HL-60 (cell line): Measurements from ENCODE around the gene UVSSA.

Experiments used
- POLR2AphosphoS5 ChIP-seq: IDR thresholded peaks from 2 replicates; pipeline ENCODE4 v1.6.1; 2012; ENCODE audit warnings: low read depth
- TF ChIP-seq, protein P1 (sequence below): IDR thresholded peaks from one replicate; pipeline ENCODE4 v1.5.1; 2011; ENCODE audit warnings: low read length, control low read depth, inconsistent platforms; ENCODE audit not compliant: insufficient read depth

DNA sequence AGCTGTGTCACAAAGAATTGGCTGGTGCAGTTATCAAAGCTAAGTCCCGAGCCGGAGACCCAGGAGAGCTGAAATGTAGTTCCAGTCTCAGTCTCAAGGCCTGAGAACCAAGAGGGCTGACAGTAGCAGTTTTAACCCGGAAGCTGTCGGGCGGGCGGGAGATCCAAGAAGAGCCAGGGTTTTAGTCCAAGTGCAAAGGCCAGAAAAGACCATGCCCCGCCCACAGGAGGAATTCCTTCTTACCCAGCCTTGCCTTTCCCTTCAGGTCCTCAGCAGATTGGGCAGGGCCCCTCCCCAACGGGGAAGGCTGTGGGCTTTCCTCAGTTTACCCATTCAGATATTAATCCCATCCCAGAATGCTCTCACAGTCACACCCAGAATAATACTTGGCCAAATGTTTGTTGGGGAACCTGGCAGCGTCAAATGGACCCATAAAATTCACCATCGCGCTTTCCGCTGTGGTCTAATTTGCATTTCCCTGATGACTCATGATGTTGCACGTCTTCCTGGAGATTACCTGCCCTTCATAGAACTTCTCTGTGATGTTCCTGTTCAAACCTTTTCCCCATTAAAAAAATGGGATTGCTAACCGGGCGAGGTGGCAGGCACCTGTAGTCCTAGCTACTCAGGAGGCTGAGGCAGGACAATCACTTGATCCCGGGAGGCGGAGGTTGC, 41.1 kb upstream of the UVSSA start:
- TF ChIP-seq, protein P1, sequence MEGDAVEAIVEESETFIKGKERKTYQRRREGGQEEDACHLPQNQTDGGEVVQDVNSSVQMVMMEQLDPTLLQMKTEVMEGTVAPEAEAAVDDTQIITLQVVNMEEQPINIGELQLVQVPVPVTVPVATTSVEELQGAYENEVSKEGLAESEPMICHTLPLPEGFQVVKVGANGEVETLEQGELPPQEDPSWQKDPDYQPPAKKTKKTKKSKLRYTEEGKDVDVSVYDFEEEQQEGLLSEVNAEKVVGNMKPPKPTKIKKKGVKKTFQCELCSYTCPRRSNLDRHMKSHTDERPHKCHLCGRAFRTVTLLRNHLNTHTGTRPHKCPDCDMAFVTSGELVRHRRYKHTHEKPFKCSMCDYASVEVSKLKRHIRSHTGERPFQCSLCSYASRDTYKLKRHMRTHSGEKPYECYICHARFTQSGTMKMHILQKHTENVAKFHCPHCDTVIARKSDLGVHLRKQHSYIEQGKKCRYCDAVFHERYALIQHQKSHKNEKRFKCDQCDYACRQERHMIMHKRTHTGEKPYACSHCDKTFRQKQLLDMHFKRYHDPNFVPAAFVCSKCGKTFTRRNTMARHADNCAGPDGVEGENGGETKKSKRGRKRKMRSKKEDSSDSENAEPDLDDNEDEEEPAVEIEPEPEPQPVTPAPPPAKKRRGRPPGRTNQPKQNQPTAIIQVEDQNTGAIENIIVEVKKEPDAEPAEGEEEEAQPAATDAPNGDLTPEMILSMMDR: no peak
- TF ChIP-seq POLR2AphosphoS5: no peak
